ENCODE data around the gene FBN3.

- TF ChIP-seq, protein P1, sequence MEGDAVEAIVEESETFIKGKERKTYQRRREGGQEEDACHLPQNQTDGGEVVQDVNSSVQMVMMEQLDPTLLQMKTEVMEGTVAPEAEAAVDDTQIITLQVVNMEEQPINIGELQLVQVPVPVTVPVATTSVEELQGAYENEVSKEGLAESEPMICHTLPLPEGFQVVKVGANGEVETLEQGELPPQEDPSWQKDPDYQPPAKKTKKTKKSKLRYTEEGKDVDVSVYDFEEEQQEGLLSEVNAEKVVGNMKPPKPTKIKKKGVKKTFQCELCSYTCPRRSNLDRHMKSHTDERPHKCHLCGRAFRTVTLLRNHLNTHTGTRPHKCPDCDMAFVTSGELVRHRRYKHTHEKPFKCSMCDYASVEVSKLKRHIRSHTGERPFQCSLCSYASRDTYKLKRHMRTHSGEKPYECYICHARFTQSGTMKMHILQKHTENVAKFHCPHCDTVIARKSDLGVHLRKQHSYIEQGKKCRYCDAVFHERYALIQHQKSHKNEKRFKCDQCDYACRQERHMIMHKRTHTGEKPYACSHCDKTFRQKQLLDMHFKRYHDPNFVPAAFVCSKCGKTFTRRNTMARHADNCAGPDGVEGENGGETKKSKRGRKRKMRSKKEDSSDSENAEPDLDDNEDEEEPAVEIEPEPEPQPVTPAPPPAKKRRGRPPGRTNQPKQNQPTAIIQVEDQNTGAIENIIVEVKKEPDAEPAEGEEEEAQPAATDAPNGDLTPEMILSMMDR (IDR thresholded peaks at IDR 0.05): no peak
- TF ChIP-seq POLR2A (IDR thresholded peaks at IDR 0.05): no peak
These were observed 18.6 kb upstream of the FBN3 start for GRCh38 chr19:8167985-8168384.
